GM12865 (cell line): ENCODE measurements around the gene APOC4.

Experiments used
- DNase-seq: peaks from one replicate; pipeline ENCODE4 v3.0.0; 2010; ENCODE audit warnings: low read depth
- H3K4me3 ChIP-seq: 2 replicates; pipeline ENCODE4 v1.5.1; 2011; ENCODE audit warnings: mild to moderate bottlenecking, low read depth, low read length, control low read depth
- CTCF ChIP-seq: IDR thresholded peaks from 2 replicates; pipeline ENCODE4 v1.5.1; 2011; ENCODE audit warnings: low read length, control low read depth, low read depth, inconsistent platforms; ENCODE audit not compliant: insufficient read depth; ENCODE audit errors: missing control alignments

Gene APOC4

GRCh38 chr19:44988896-44989556 is 47.0 kb downstream of the APOC4 start:
- H3K4me3 ChIP-seq = no peak overlapping the region
- peak; percentile 89 for TF ChIP-seq CTCF
- DNase-seq = peak; percentile 79

- TF ChIP-seq CTCF = no peak
- DNase-seq = no peak
- no peak overlapping the region for H3K4me3 ChIP-seq
Measured at GRCh38 chr19:44990459-44990858, 48.4 kb downstream of the APOC4 start.

- no peak overlapping the region for H3K4me3 ChIP-seq
- no peak for TF ChIP-seq CTCF
- peak; percentile 39 for DNase-seq
Measured at GRCh38 chr19:44990966-44991365, 48.9 kb downstream of the APOC4 start.

GRCh38 chr19:44992336-44993163 is 50.5 kb downstream of the APOC4 start:
- H3K4me3 ChIP-seq = no peak overlapping the region
- no peak for DNase-seq
- no peak for TF ChIP-seq CTCF

- TF ChIP-seq CTCF = no peak
- H3K4me3 ChIP-seq = no peak overlapping the region
- no peak for DNase-seq
Measured at GRCh38 chr19:44993526-44993925, 51.5 kb downstream of the APOC4 start.

- no peak overlapping the region for H3K4me3 ChIP-seq
- no peak for DNase-seq
- no peak for TF ChIP-seq CTCF
Measured at GRCh38 chr19:44993926-44994537, 52.0 kb downstream of the APOC4 start.
